A204.1 (cell line): ENCODE results near the gene SLC5A12.
A peak's percentile ranks its signal among the peaks of the same experiment; 100 is the strongest.

Experiments used
- FAIRE-seq: peaks from 2 replicates; lab custom pipeline; 2012; peaks lifted over from hg19 to GRCh38; lab: Jason Lieb, UNC

The SLC5A12 gene

GRCh38 chr11:26721948-26722475 is at the start of gene SLC5A12:
Gene SLC5A12 (minus strand): TSS chr11:26722060. CDS start chr11:26721714, 346 bp downstream.
- no peak for FAIRE-seq

GRCh38 chr11:26769027-26769426 is 47.2 kb upstream of the SLC5A12 start:
- FAIRE-seq = no peak

- no peak for FAIRE-seq
Measured at GRCh38 chr11:26767060-26767459, 45.2 kb upstream of the SLC5A12 start.

- no peak for FAIRE-seq
Measured at GRCh38 chr11:26765323-26765722, 43.5 kb upstream of the SLC5A12 start.

- no peak for FAIRE-seq
Measured at GRCh38 chr11:26764825-26765224, 43.0 kb upstream of the SLC5A12 start.

GRCh38 chr11:26764315-26764714 is 42.5 kb upstream of the SLC5A12 start:
- no peak for FAIRE-seq

GRCh38 chr11:26762089-26762488 is 40.2 kb upstream of the SLC5A12 start:
- no peak for FAIRE-seq

GRCh38 chr11:26761361-26761809 is 39.5 kb upstream of the SLC5A12 start:
- FAIRE-seq = no peak

GRCh38 chr11:26757995-26758394 is 36.1 kb upstream of the SLC5A12 start:
- no peak for FAIRE-seq

- no peak for FAIRE-seq
Measured at GRCh38 chr11:26755762-26756161, 33.9 kb upstream of the SLC5A12 start.

- FAIRE-seq = peak; percentile 95
Measured at GRCh38 chr11:26753723-26754504, 32.1 kb upstream of the SLC5A12 start.

GRCh38 chr11:26749927-26750326 is 28.1 kb upstream of the SLC5A12 start:
- no peak for FAIRE-seq

- no peak for FAIRE-seq
Measured at GRCh38 chr11:26743622-26744021, 21.8 kb upstream of the SLC5A12 start.

- no peak for FAIRE-seq
Measured at GRCh38 chr11:26742966-26743365, 21.1 kb upstream of the SLC5A12 start.

- no peak for FAIRE-seq
Measured at GRCh38 chr11:26741036-26741435, 19.2 kb upstream of the SLC5A12 start.

- no peak for FAIRE-seq
Measured at GRCh38 chr11:26739366-26740073, 17.7 kb upstream of the SLC5A12 start.

GRCh38 chr11:26734691-26735090 is 12.8 kb upstream of the SLC5A12 start:
- FAIRE-seq = no peak

- no peak for FAIRE-seq
Measured at GRCh38 chr11:26731084-26731456, 9.2 kb upstream of the SLC5A12 start.

GRCh38 chr11:26730414-26731083 is 8.7 kb upstream of the SLC5A12 start:
- no peak for FAIRE-seq

- no peak for FAIRE-seq
Measured at GRCh38 chr11:26729284-26729683, 7.4 kb upstream of the SLC5A12 start.

- no peak for FAIRE-seq
Measured at GRCh38 chr11:26726960-26727359, 5.1 kb upstream of the SLC5A12 start.

GRCh38 chr11:26719998-26720397 is 1.9 kb downstream of the SLC5A12 start:
- FAIRE-seq = no peak
